ENCODE results near the gene EPHX1.
"Not testable (repeated sequence)": the region's sequence is repeated elsewhere in the genome, so short reads cannot be mapped to it uniquely, and the experiment has no call there.

EPHX1 gene

GRCh38 chr1:225777583-225778336, 32.2 kb upstream of the EPHX1 start, which contains the start of gene SRP9:
Gene SRP9 (plus strand): TSS chr1:225777826. CDS start chr1:225777941, 115 bp downstream.
- DNase-seq (ENCODE audit: low read depth), result peak; percentile 97

- DNase-seq (ENCODE audit: low read depth), result no peak
These were observed 31.6 kb upstream of the EPHX1 start for GRCh38 chr1:225778337-225778669.

GRCh38 chr1:225779165-225779564, 30.8 kb upstream of the EPHX1 start:
- not testable (repeated sequence) for DNase-seq (ENCODE audit: low read depth)

GRCh38 chr1:225780134-225780533, 29.8 kb upstream of the EPHX1 start:
- no peak for DNase-seq (ENCODE audit: low read depth)

DNA sequence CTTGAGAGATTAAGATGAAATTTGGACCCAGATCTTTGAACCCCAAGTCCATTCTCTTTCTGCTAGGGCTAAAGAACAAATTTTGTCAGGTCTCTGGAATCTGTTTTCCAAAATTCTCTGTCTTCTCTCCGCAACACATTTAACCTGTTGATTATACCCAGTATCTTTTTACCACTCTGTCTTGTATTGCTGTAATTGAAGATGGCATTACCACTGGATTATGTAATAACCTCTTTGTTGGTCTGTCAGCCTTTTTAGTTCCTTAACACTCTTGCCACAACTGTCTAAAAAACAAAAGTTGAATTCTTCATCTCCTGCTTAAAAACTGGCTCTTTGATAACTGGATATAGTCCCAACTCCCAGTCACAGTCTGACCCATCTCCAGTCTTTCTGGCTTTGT, 29.3 kb upstream of the EPHX1 start:
- DNase-seq (ENCODE audit: low read depth), result no peak

DNA sequence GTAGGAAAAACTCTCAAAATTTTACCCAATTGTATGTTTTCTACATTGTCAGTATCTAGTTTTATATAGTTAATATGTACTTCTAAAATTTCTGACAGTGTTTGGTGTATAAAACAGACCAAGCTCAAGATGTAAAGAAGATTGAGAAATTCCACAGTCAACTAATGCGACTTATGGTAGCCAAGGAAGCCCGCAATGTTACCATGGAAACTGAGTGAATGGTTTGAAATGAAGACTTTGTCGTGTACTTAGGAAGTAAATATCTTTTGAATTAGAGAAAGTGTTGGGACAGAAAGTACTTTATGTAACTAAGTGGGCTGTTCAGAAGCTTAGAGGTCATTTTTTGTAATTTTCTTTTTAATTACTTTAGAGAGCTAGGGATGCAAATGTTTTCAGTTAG, 20.8 kb upstream of the EPHX1 start:
- not testable (repeated sequence) for DNase-seq (ENCODE audit: low read depth)

GRCh38 chr1:225794954-225795353, 15.0 kb upstream of the EPHX1 start:
- no peak for DNase-seq (ENCODE audit: low read depth)

DNA sequence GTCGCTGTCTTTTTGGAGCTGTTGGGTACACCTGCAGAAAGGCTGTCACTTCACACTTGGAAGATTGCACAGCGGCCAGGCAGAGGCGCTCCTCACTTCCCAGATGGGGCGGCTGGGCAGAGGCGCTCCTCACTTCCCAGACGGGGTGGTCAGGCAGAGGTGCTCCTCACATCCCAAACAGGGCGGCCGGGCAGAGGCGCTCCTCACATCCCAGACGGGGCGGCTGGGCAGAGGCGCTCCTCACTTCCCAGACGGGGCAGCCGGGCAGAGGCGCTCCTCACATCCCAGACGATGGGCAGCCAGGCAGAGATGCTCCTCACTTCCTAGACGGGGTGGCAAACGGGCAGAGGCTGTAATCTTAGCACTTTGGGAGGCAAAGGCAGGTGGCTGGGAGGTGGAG, 13.8 kb upstream of the EPHX1 start:
- DNase-seq (ENCODE audit: low read depth), result not testable (repeated sequence)

- DNase-seq (ENCODE audit: low read depth), result not testable (repeated sequence)
These were observed 8.8 kb upstream of the EPHX1 start for GRCh38 chr1:225801146-225801545.

DNA sequence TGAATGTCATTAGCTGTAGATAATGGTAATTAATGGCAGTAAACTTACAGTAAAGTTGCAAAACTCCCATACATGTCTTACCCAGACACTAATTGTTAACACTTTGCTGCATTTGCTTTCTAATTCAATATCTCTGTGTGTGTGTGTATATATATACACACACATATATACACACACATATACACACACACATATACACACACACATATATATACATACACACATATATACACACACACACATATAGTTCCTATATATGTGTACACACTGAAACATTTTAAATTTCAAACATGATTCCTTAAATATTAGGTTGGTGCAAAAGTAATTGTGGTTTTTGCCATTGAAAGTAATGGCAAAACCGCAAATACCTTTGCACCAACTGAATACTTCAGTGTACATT, 3.7 kb upstream of the EPHX1 start:
- DNase-seq (ENCODE audit: low read depth), result no peak

- DNase-seq (ENCODE audit: low read depth), result not testable (repeated sequence)
These were observed 3.2 kb upstream of the EPHX1 start for GRCh38 chr1:225806736-225807135.

DNA sequence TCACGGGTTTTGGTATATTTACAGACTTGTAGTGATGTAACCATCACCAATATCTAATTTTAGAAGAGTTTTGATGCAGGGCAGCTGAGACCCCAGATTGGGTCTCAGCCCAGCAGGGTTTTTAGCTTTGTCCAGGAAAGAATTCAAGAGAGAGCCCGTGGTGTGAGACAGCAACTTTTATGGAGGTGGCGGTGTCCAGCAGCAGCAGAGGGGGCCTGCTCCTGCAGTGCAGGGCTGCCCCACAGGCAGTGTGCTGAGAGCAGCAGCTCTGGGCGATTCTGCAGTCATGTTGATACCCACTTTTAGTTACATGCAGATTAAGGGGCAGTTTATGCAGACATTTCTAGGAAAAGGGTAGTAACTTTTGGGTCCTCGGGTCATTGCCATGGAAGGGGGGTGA, 1.8 kb upstream of the EPHX1 start:
- no peak for DNase-seq (ENCODE audit: low read depth)

DNA sequence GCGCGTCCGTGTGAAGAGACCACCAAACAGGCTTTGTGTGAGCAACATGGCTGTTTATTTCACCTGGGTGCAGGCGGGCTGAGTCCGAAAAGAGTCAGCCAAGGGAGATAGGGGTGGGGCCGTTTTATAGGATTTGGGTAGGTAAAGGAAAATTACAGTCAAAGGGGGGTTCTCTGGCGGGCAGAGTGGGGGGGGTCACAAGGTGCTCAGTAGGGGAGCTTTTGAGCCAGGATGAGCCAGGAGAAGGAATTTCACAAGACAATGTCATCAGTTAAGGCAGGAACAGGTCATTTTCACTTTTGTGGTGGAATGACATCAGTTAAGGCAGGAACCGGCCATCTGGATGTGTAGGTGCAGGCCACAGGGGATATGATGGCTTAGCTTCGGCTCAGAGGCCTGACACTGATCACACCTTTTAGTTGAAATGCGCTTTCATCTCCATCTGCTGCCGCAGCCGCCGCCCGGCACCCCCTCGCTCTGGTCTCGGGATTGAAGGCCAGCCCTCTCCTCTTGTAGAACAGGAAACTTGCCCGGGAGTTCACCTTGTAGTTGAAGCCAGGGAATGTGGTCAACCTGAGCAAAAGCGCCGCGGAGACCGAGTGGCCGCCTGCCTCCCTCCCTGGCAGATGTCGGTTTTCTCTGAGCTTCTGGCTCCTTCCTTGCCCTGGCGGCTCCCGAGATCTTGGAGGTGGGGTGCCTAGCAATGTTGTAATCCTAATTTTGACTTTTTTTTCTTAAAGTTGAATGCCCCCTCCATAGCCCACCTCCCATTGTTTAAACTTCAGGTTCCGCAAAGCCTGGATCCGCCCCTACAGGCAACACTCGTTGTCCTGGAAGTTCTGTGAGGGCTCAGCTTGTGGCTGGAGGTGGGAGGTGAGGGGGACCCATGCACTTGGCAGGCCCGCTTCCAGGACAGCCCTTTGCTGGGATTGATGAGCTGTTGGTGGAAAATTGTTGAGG, 935 bp downstream of the EPHX1 start:
- DNase-seq (ENCODE audit: low read depth), result not testable (repeated sequence)

GRCh38 chr1:225811622-225812487, 1.9 kb downstream of the EPHX1 start:
- DNase-seq (ENCODE audit: low read depth), result no peak

DNA sequence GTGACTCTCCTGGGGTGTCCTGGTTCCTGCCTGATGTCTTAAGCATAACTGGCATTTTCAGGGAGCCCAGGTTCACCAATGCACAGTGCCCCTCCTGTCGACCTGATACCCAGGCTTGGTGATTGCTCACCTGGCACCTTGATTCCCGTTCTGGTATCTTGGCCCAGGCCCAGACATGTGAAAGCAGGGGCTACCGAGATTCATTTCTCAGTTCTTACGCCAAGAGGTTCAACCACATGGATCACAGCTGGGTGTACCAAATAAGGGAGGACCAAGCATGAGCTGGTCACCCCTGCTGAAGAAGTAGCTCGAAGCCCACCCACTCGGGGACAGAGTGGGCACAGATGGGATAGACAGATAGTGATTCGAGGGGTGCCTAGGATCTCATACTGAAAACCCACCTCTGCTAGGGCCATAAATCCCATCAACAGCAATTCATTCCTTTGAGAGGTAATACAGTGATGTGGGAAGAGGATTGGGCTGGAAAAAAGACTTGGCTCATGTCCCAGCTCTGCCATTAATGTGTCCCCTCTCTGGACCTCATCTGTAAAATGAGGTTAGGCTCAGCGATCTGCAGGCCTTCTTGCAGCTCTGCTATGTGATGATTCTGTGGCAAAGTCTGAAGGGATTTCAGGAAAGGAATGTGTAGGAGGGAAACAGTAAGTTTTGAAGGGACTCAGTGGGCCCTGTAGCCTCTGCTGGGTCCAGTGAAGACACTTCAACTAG, 2.7 kb downstream of the EPHX1 start:
- no peak for DNase-seq (ENCODE audit: low read depth)

DNA sequence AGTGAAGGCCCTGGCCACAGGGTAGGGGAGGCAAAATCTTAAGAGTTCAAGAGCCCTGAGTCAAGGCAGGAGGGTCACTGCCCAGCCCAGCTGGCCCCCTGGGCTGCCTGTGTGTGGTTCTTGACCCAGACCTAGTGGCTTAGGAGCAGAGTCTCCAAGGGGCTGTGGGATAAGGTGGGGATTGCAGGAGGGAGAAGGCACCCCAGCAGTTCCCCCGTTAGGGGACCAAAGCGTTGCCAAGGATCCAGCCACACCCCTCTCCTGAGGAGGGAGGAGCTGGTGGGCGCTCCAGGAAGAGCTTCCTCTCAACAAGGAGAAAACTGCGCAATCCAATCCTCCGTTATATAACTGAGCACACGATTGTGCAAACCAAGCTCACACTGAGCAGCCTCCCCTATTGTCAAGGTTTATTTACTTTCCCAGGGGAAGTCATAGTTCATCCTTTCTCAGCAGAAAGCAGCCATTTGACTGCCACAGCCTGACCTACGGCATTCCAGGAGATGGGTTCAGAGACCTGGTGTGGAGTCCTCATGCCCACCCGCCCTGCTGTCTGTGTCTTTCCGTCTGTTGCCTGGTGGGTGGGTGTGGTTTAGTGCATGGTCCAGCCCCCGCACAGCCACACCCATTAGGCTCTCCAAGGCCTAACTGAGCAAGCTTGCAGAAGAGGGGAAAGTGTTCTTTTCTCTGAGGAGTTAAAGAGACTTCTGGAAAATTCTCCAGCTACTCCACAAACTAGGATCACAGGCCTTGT, 3.5 kb downstream of the EPHX1 start:
- DNase-seq (ENCODE audit: low read depth), result no peak

GRCh38 chr1:225814381-225814780, 4.5 kb downstream of the EPHX1 start:
- no peak for DNase-seq (ENCODE audit: low read depth)

GRCh38 chr1:225815090-225815489, 5.2 kb downstream of the EPHX1 start:
- not testable (repeated sequence) for DNase-seq (ENCODE audit: low read depth)

DNA sequence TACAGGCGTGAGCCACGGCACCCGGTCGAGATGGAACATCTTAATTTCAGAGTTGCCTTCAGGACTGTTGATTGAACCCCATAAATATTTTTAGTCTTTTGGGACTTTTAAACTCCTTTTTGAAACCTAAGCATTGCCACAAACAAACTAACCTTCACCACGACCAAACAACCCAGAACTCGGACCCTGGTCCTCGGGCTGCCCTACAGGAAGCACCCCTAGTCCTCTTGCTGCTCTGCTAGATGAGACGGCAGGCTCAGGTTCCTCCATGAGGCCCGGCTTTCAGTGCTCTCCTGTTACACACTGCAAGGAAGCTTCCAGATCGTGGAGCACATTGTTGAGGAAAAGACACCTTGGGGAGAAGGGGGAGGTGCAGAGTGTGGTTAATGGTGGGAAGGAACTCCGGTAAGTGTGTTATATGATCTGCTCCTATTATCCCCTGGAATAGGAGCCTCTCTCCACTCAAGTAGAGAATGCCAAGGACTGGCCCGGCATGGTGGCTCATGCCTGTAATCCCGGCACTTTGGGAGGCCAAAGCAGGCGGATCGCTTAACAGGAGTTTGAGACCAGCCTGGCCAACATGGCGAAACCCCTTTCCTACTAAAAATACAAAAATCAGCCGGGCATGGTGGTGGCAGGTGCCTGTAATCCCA, 5.7 kb downstream of the EPHX1 start:
- DNase-seq (ENCODE audit: low read depth), result no peak
